HCT116 (cell line): ENCODE data around the gene SKI. TPM values are rescaled to one million over a fixed set of nuclear protein-coding genes. Genes with fewer than 3 reads are reported as not detected.

Experiments used
- ATAC-seq: fragments of 200-7000 bp; cut with Tn5 transposase; 2 replicates; pipeline ENCODE4 v1.9.1; 2020; ENCODE audit warnings: mild to moderate bottlenecking, moderate library complexity
- BruUV-seq: library from RNA; stranded (reverse); fragments of 400-500 nt; replicated peaks from 2 replicates; lab custom pipeline; 2021; lab: Mats Ljungman, UMichigan
- CTCF ChIA-PET: fragments of 300-600 bp; sonication (Branson Sonifier 250); formaldehyde crosslinking; loops from one replicate; lab custom pipeline; 2021; ENCODE audit warnings: antibody characterized with exemption; lab: Charles Lee
- POLR2A ChIA-PET: fragments of 300-600, 350-600 bp; sonication (Branson Sonifier 250); formaldehyde crosslinking; loops from one replicate; lab custom pipeline; 2021; ENCODE audit warnings: antibody characterized with exemption; lab: Charles Lee
- RAD21 ChIA-PET, 2 experiments: fragments of 300-600 bp; sonication (Branson Sonifier 250); formaldehyde crosslinking; loops; one replicate each; lab custom pipeline; 2023; ENCODE audit warnings: low total read pairs in 2 of 2; ENCODE audit not compliant: uncharacterized antibody in 2 of 2, unreplicated experiment in 2 of 2, low non-redundant PET in 1 of 2; lab: Charles Lee
- DNase-seq: peaks from one replicate; pipeline ENCODE4 v3.0.0-alpha.2; 2010; ENCODE audit warnings: low read depth, low spot score
- H2AFZ ChIP-seq: fragments of 200-600 bp; shearing (Covaris generic), sonication (generic); 2 replicates; pipeline ENCODE4 v1.6.1; 2017; ENCODE audit warnings: low read depth, mixed run types, mixed read lengths, antibody characterized with exemption, low read length; ENCODE audit not compliant: poor library complexity, severe bottlenecking
- H3K27ac ChIP-seq: 2 replicates; pipeline ENCODE4 v1.5.1; 2012; ENCODE audit warnings: low read depth, low read length
- H3K27me3 ChIP-seq: fragments of 200-600 bp; sonication (generic); 2 replicates; pipeline ENCODE4 v1.6.1; 2016; ENCODE audit warnings: mixed run types, low read length, mixed read lengths; ENCODE audit not compliant: insufficient read depth
- H3K36me3 ChIP-seq, 2 experiments: fragments of 200-500 bp in 1 of 2; fragments of 200-600 bp in 1 of 2; sonication (Bioruptor generic) in 1 of 2; sonication (generic) in 1 of 2; 2 replicates each; pipeline versions ENCODE4 v1.5.1 to v1.6.1; 2014 to 2016; ENCODE audit warnings: low read length in 2 of 2, inconsistent platforms in 1 of 2, mixed read lengths in 1 of 2, mixed run types in 1 of 2; ENCODE audit not compliant: insufficient read depth in 2 of 2, control insufficient read depth in 1 of 2
- H3K4me1 ChIP-seq, 2 experiments: fragments of 200-600 bp in 1 of 2; sonication (generic) in 1 of 2; 2 replicates each; pipeline versions ENCODE4 v1.5.1 to v1.6.1; 2012 to 2017; ENCODE audit warnings: low read length in 2 of 2, inconsistent platforms in 1 of 2, mild to moderate bottlenecking in 1 of 2, mixed read lengths in 1 of 2, mixed run types in 1 of 2, moderate library complexity in 1 of 2; ENCODE audit not compliant: insufficient read depth in 2 of 2, control insufficient read depth in 1 of 2
- H3K4me2 ChIP-seq: fragments of 200-600 bp; sonication (generic); 2 replicates; pipeline ENCODE4 v1.6.1; 2017; ENCODE audit warnings: mixed run types, low read length, mixed read lengths
- H3K4me3 ChIP-seq, 2 experiments: fragments of 200-600 bp in 1 of 2; sonication (generic) in 1 of 2; replicated peaks in 1 of 2; 2 replicates each; pipeline ENCODE4 v1.5.1; 2011 to 2016; ENCODE audit warnings: low read length in 2 of 2, control low read depth in 1 of 2, low read depth in 1 of 2, mild to moderate bottlenecking in 1 of 2, mixed read lengths in 1 of 2, mixed run types in 1 of 2
- H3K79me2 ChIP-seq: fragments of 200-600 bp; sonication (generic); 2 replicates; pipeline ENCODE4 v1.6.1; 2017; ENCODE audit warnings: mild to moderate bottlenecking, mixed run types, low read length, moderate library complexity, mixed read lengths; ENCODE audit not compliant: insufficient read depth
- H3K9ac ChIP-seq: fragments of 200-600 bp; sonication (generic); 2 replicates; pipeline ENCODE4 v1.6.1; 2016; ENCODE audit warnings: low read length, mixed read lengths
- H3K9me2 ChIP-seq: fragments of 200-600 bp; sonication (generic), shearing (Covaris generic); 2 replicates; pipeline ENCODE4 v1.6.1; 2017; ENCODE audit warnings: mixed run types, mild to moderate bottlenecking, moderate library complexity; ENCODE audit not compliant: insufficient read depth
- H3K9me3 ChIP-seq, 2 experiments: fragments of 200-500 bp in 1 of 2; fragments of 200-600 bp in 1 of 2; sonication (Bioruptor generic) in 1 of 2; sonication (generic) in 1 of 2; 2 replicates each; pipeline ENCODE4 v1.6.1; 2014 to 2017; ENCODE audit warnings: low read length in 2 of 2, mixed read lengths in 2 of 2, inconsistent platforms in 1 of 2, low read depth in 1 of 2, mild to moderate bottlenecking in 1 of 2, mixed run types in 1 of 2, moderate library complexity in 1 of 2; ENCODE audit not compliant: control insufficient read depth in 1 of 2, insufficient read depth in 1 of 2
- H4K20me1 ChIP-seq: fragments of 200-600 bp; sonication (generic), shearing (Covaris generic); 2 replicates; pipeline ENCODE4 v1.6.1; 2017; ENCODE audit warnings: mixed run types, mild to moderate bottlenecking, moderate library complexity; ENCODE audit not compliant: insufficient read depth
- ATF3 ChIP-seq: IDR thresholded peaks from 2 replicates; pipeline ENCODE4 v1.6.1; 2012
- CBX3 ChIP-seq: IDR thresholded peaks from 2 replicates; pipeline ENCODE4 v1.6.1; 2012; ENCODE audit warnings: low read depth
- CEBPB ChIP-seq: IDR thresholded peaks from 2 replicates; pipeline ENCODE4 v1.6.1; 2012; ENCODE audit warnings: low read depth
- EGR1 ChIP-seq: IDR thresholded peaks from 2 replicates; pipeline ENCODE4 v1.6.1; 2012; ENCODE audit warnings: low read depth
- ELF1 ChIP-seq: IDR thresholded peaks from 2 replicates; pipeline ENCODE4 v1.6.1; 2012; ENCODE audit warnings: low read depth, borderline replicate concordance
- EZH2 ChIP-seq: fragments of 200-600 bp; sonication (generic); IDR thresholded peaks from 2 replicates; pipeline ENCODE4 v1.6.1; 2017; ENCODE audit warnings: antibody characterized with exemption, mixed run types
- EZH2phosphoT487 ChIP-seq: fragments of 200-600 bp; IDR thresholded peaks from 2 replicates; pipeline ENCODE4 v1.6.1; 2018; ENCODE audit warnings: antibody characterized with exemption, borderline replicate concordance
- FOSL1 ChIP-seq: IDR thresholded peaks from 2 replicates; pipeline ENCODE4 v1.6.1; 2012; ENCODE audit warnings: low read depth
- JUND ChIP-seq: IDR thresholded peaks from 2 replicates; pipeline ENCODE4 v1.6.1; 2012
- MAX ChIP-seq: IDR thresholded peaks from 2 replicates; pipeline ENCODE4 v1.6.1; 2012
- POLR2AphosphoS5 ChIP-seq: IDR thresholded peaks from 2 replicates; pipeline ENCODE4 v1.6.1; 2011; ENCODE audit warnings: mild to moderate bottlenecking, low read depth, low read length, moderate library complexity
- SIN3A ChIP-seq: IDR thresholded peaks from 2 replicates; pipeline ENCODE4 v1.6.1; 2012; ENCODE audit warnings: low read depth
- SRF ChIP-seq: IDR thresholded peaks from 2 replicates; pipeline ENCODE4 v1.6.1; 2012; ENCODE audit warnings: low read depth
- TCF7L2 ChIP-seq: IDR thresholded peaks from 2 replicates; pipeline ENCODE4 v1.7.0; 2011; ENCODE audit warnings: borderline replicate concordance, inconsistent platforms; ENCODE audit not compliant: insufficient read depth, insufficient read length; ENCODE audit errors: extremely low read depth
- YY1 ChIP-seq: IDR thresholded peaks from 2 replicates; pipeline ENCODE4 v1.6.1; 2011; ENCODE audit warnings: low read length, low read depth, moderate library complexity, mild to moderate bottlenecking; ENCODE audit not compliant: insufficient replicate concordance; ENCODE audit errors: extremely low read depth
- ZFX ChIP-seq: fragments of 450-650 bp; IDR thresholded peaks from 2 replicates; pipeline ENCODE4 v1.6.1; 2017
- ZNF274 ChIP-seq: fragments of 200-500 bp; sonication (Bioruptor generic); IDR thresholded peaks from 2 replicates; pipeline ENCODE4 v1.6.1; 2014; ENCODE audit warnings: mild to moderate bottlenecking, low read depth, low read length, inconsistent platforms
- intact Hi-C: fragments of 100-400 bp; cut with micrococcal nuclease; formaldehyde crosslinking; loops from 2 replicates; pipeline ENCODE4 v1.10.0; 2022
- total RNA-seq: library from RNA; stranded (reverse); gene quantifications from one replicate; pipeline ENCODE4 v1.2.1, GENCODE V29; 2021; ENCODE audit not compliant: unreplicated experiment
- TF ChIP-seq, protein P1 (sequence below), 3 experiments: fragments of 200-600 bp in 1 of 3; sonication (generic) in 1 of 3; IDR thresholded peaks in 2 of 3; conservative IDR thresholded peaks in 1 of 3; 2 replicates each; pipeline ENCODE4 v1.5.1; 2012 to 2017; ENCODE audit warnings: low read depth in 2 of 3, low read length in 2 of 3, antibody characterized with exemption in 1 of 3, borderline replicate concordance in 1 of 3, control low read depth in 1 of 3, mild to moderate bottlenecking in 1 of 3, mixed read lengths in 1 of 3, mixed run types in 1 of 3, moderate library complexity in 1 of 3; ENCODE audit not compliant: insufficient read depth in 1 of 3
- TF ChIP-seq, protein P2 (sequence below): IDR thresholded peaks from 2 replicates; pipeline ENCODE4 v1.6.1; 2011; ENCODE audit warnings: mild to moderate bottlenecking, low read length, moderate library complexity; ENCODE audit not compliant: insufficient replicate concordance; ENCODE audit errors: extremely low read depth

Gene SKI
- total RNA-seq, 1 experiment from 2014 or later: 56.2 TPM

GRCh38 chr1:2275796-2276536, 47.8 kb downstream of the SKI start:
- H3K4me3 ChIP-seq: no peak overlapping the region
- H3K9me3 ChIP-seq: no peaks in the 10 kb centered on the region
- H3K4me1 ChIP-seq: peaks cover 0 to 9% of the 10 kb centered on the region in 2 experiments; a peak in 1 of 4 replicates
- H3K9me2 ChIP-seq: no peaks in the 10 kb centered on the region
- peaks cover 93% of the 10 kb centered on the region for H3K79me2 ChIP-seq
- DNase-seq: no peak
- CTCF ChIA-PET: no interaction called here
- no peak overlapping the region for H3K4me2 ChIP-seq
- POLR2A ChIA-PET: no interaction called here
- no peak for TF ChIP-seq SRF
- TF ChIP-seq EZH2: no peak
- TF ChIP-seq MAX: no peak
- TF ChIP-seq POLR2AphosphoS5: no peak
- no peak for TF ChIP-seq ATF3
- no peak for TF ChIP-seq TCF7L2
- TF ChIP-seq YY1: no peak
- TF ChIP-seq JUND: no peak
- no peak for TF ChIP-seq SIN3A
- TF ChIP-seq, protein P1, sequence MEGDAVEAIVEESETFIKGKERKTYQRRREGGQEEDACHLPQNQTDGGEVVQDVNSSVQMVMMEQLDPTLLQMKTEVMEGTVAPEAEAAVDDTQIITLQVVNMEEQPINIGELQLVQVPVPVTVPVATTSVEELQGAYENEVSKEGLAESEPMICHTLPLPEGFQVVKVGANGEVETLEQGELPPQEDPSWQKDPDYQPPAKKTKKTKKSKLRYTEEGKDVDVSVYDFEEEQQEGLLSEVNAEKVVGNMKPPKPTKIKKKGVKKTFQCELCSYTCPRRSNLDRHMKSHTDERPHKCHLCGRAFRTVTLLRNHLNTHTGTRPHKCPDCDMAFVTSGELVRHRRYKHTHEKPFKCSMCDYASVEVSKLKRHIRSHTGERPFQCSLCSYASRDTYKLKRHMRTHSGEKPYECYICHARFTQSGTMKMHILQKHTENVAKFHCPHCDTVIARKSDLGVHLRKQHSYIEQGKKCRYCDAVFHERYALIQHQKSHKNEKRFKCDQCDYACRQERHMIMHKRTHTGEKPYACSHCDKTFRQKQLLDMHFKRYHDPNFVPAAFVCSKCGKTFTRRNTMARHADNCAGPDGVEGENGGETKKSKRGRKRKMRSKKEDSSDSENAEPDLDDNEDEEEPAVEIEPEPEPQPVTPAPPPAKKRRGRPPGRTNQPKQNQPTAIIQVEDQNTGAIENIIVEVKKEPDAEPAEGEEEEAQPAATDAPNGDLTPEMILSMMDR (IDR thresholded peaks at IDR 0.05 in 2 of 3, conservative IDR thresholded peaks at IDR 0.05 in 1 of 3; ENCODE audit: borderline replicate concordance in 1 of 3, insufficient read depth in 1 of 3, low read depth in 2 of 3, low read length in 2 of 3): no peak
- no peak for TF ChIP-seq CBX3
- no peak for TF ChIP-seq ZFX
- TF ChIP-seq, protein P2, sequence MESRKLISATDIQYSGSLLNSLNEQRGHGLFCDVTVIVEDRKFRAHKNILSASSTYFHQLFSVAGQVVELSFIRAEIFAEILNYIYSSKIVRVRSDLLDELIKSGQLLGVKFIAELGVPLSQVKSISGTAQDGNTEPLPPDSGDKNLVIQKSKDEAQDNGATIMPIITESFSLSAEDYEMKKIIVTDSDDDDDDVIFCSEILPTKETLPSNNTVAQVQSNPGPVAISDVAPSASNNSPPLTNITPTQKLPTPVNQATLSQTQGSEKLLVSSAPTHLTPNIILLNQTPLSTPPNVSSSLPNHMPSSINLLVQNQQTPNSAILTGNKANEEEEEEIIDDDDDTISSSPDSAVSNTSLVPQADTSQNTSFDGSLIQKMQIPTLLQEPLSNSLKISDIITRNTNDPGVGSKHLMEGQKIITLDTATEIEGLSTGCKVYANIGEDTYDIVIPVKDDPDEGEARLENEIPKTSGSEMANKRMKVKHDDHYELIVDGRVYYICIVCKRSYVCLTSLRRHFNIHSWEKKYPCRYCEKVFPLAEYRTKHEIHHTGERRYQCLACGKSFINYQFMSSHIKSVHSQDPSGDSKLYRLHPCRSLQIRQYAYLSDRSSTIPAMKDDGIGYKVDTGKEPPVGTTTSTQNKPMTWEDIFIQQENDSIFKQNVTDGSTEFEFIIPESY: no peak
- TF ChIP-seq FOSL1: no peak
- TF ChIP-seq ELF1: no peak
- TF ChIP-seq ZNF274: no peak
- no peak for TF ChIP-seq CEBPB
- no peak for TF ChIP-seq EGR1
- no peak for TF ChIP-seq EZH2phosphoT487
- TF ChIP-seq, all 23 proteins: peak for 0
- Histone ChIP-seq H3K36me3 (no peaks in the 10 kb centered on the region; a peak in 2 of 4 replicates), H4K20me1 (0 out of 2 replicates have a peak, but pooled peaks cover 4% of the 10 kb centered on the region), H3K27ac (no peak overlapping the region), H3K9ac (no peak overlapping the region), H3K27me3 (no peaks in the 10 kb centered on the region), H2AFZ (no peak overlapping the region)
- no peak for ATAC-seq
- RAD21 ChIA-PET: no interaction called here
- no TSS peak for BruUV-seq
- intact Hi-C loops: no loop called here
